B cell (primary cell): ENCODE data around the gene ETFA.

Experiments
- CTCF ChIP-seq: fragments of 200-600 bp; IDR thresholded peaks from one replicate; pipeline ENCODE4 v1.8.0; 2022; ENCODE audit warnings: antibody characterized with exemption, mild to moderate bottlenecking
- EZH2 ChIP-seq: IDR thresholded peaks from 2 replicates; pipeline ENCODE4 v1.6.1; 2012; ENCODE audit warnings: borderline replicate concordance, low read depth, mild to moderate bottlenecking, moderate library complexity, low read length; ENCODE audit not compliant: insufficient read depth, poor library complexity, severe bottlenecking

- TF ChIP-seq CTCF (no peak), EZH2 (no peak)
Observed at GRCh38 chr15:76251717-76252116, 59.6 kb downstream of the ETFA start.
